GM23248 (cell line): ENCODE measurements around the gene TMEM266. TPM values are rescaled to one million over a fixed set of nuclear protein-coding genes. Genes with fewer than 3 reads are reported as not detected.
A peak's percentile ranks its signal among the peaks of the same experiment; 100 is the strongest.

ENCODE experiments used
- DNase-seq: peaks from one replicate; pipeline ENCODE4 v3.0.0-alpha.2; 2015
- H2AFZ ChIP-seq: fragments of 200-600 bp; sonication (generic); 2 replicates; pipeline ENCODE4 v1.6.1; 2016; ENCODE audit warnings: antibody characterized with exemption
- H3F3A ChIP-seq: fragments of 200-600 bp; sonication (generic); 2 replicates; pipeline ENCODE4 v1.6.1; 2016; ENCODE audit warnings: mild to moderate bottlenecking, antibody characterized with exemption, mixed run types; ENCODE audit not compliant: insufficient read depth
- H3K27ac ChIP-seq: fragments of 200-600 bp; sonication (generic); 2 replicates; pipeline ENCODE4 v1.5.1; 2016; ENCODE audit warnings: mild to moderate bottlenecking
- H3K27me3 ChIP-seq: fragments of 200-600 bp; sonication (generic); replicated peaks from 2 replicates; pipeline ENCODE4 v1.6.1; 2016; ENCODE audit warnings: mild to moderate bottlenecking; ENCODE audit not compliant: insufficient read depth
- H3K36me3 ChIP-seq: fragments of 200-600 bp; sonication (generic); 2 replicates; pipeline ENCODE4 v1.6.1; 2016; ENCODE audit warnings: low read depth, mild to moderate bottlenecking
- H3K4me1 ChIP-seq: fragments of 200-600 bp; sonication (generic); 2 replicates; pipeline ENCODE4 v1.6.1; 2016; ENCODE audit warnings: mild to moderate bottlenecking; ENCODE audit not compliant: insufficient read depth
- H3K4me2 ChIP-seq: fragments of 200-600 bp; sonication (generic); one replicate; pipeline ENCODE4 v1.6.1; 2016; ENCODE audit warnings: mild to moderate bottlenecking; ENCODE audit not compliant: unreplicated experiment
- H3K4me3 ChIP-seq: fragments of 200-600 bp; sonication (generic); 2 replicates; pipeline ENCODE4 v1.5.1; 2016; ENCODE audit warnings: mild to moderate bottlenecking
- H3K79me2 ChIP-seq: fragments of 200-600 bp; sonication (generic); 2 replicates; pipeline ENCODE4 v1.6.1; 2016; ENCODE audit warnings: mild to moderate bottlenecking; ENCODE audit not compliant: insufficient read depth
- H3K9ac ChIP-seq: fragments of 200-600 bp; sonication (generic); 2 replicates; pipeline ENCODE4 v1.6.1; 2016; ENCODE audit warnings: mild to moderate bottlenecking
- H3K9me2 ChIP-seq: fragments of 200-600 bp; sonication (generic); 2 replicates; pipeline ENCODE4 v1.6.1; 2016; ENCODE audit warnings: mixed run types, mild to moderate bottlenecking, moderate library complexity; ENCODE audit not compliant: insufficient read depth
- H3K9me3 ChIP-seq: fragments of 200-600 bp; sonication (generic); one replicate; pipeline ENCODE4 v1.6.1; 2017; ENCODE audit warnings: low read depth
- H4K20me1 ChIP-seq: fragments of 200-600 bp; sonication (generic); 2 replicates; pipeline ENCODE4 v1.6.0; 2016; ENCODE audit not compliant: insufficient read depth
- EZH2 ChIP-seq: fragments of 200-600 bp; sonication (generic); IDR thresholded peaks from 2 replicates; pipeline ENCODE4 v1.6.1; 2018; ENCODE audit warnings: antibody characterized with exemption, mild to moderate bottlenecking; ENCODE audit not compliant: insufficient read depth, poor library complexity, severe bottlenecking
- EZH2phosphoT487 ChIP-seq: fragments of 200-600 bp; sonication (generic); IDR thresholded peaks from 2 replicates; pipeline ENCODE4 v1.6.1; 2018; ENCODE audit warnings: antibody characterized with exemption, moderate library complexity, mild to moderate bottlenecking, low read depth; ENCODE audit not compliant: insufficient read depth
- WGBS, 2 experiments: methylation state at CpG; one replicate each; pipeline ENCODE4 v1.1.6; 2015 to 2017; ENCODE audit warnings: low lambda C conversion rate in 2 of 2, low coverage in 1 of 2; ENCODE audit errors: missing lambda C conversion rate in 2 of 2; 5-methylcytosine and 5-hydroxymethylcytosine counted together
- in situ Hi-C: fragments of 300-500 bp; cut with MboI; formaldehyde crosslinking; loops from 2 replicates; pipeline ENCODE4 v1.15.0; 2020
- polyA plus RNA-seq: library from polyadenylated mRNA; unstranded; fragments of >200 nt; fragmentation: Nextera tagmentation; extraction: Ambion mirVana; gene quantifications from 2 replicates; pipeline ENCODE4 v1.2.1, GENCODE V29; 2016
- total RNA-seq: library from RNA; depleted of rRNA; stranded (reverse); fragments of >200 nt; shearing (Covaris generic); gene quantifications from 2 replicates; pipeline ENCODE4 v1.2.3, GENCODE V29; 2014

TMEM266 gene
- total and polyA plus RNA-seq, 2 experiments from 2014 or later: not detected

DNA sequence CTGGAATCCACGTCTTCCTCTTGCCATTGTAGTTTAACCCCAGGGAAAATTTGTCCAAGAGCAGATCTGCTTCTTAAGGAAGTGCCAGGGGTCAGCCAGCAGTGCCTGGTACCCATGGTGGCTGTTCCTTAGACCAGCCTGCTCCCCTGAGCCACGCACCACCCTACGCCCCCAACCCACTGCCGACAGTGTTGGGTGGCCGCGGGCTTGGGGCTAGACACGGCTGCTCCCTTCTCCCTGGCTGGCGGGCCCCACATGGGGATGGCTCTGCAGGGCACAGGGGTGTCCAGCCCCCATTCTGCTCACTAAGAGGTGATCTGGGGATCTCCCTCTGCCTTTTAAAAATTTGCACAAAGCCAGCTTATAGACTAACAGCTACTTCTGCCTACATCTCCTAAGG lies 104.8 kb downstream of the TMEM266 start:
- no peak for TF ChIP-seq EZH2
- TF ChIP-seq EZH2phosphoT487: no peak

GRCh38 chr15:76165951-76166350 lies 106.2 kb downstream of the TMEM266 start:
- Histone ChIP-seq H3K9me2 (no peaks in the 10 kb centered on the region), H3K9me3 (no peaks in the 10 kb centered on the region), H3K4me3 (no peak overlapping the region), H3K4me1 (peaks cover 25% of the 10 kb centered on the region), H4K20me1 (no peaks in the 10 kb centered on the region), H3K9ac (no peak overlapping the region), H3K27me3 (no peaks in the 10 kb centered on the region), H2AFZ (no peak overlapping the region), H3K27ac (no peak overlapping the region), H3F3A (peaks cover 7% of the 10 kb centered on the region), H3K4me2 (no peak overlapping the region), H3K79me2 (no peaks in the 10 kb centered on the region), H3K36me3 (no peaks in the 10 kb centered on the region)
- TF ChIP-seq EZH2 (no peak), EZH2phosphoT487 (no peak)
- DNase-seq: no peak
- in situ Hi-C loops: no loop called here
- WGBS, 2 experiments: 92 to 94% methylated on average over 13 to 15 of the region's 15 CpGs

More for the DNA sequence above, 104.8 kb downstream of the TMEM266 start:
- Histone ChIP-seq H3K9me2 (no peaks in the 10 kb centered on the region), H3K27ac (no peak overlapping the region), H3K36me3 (no peaks in the 10 kb centered on the region), H3K4me1 (peaks cover 12% of the 10 kb centered on the region), H4K20me1 (no peaks in the 10 kb centered on the region), H3F3A (peaks cover 5% of the 10 kb centered on the region), H3K9me3 (no peaks in the 10 kb centered on the region), H3K79me2 (no peaks in the 10 kb centered on the region), H3K4me3 (no peak overlapping the region), H2AFZ (no peak overlapping the region), H3K4me2 (no peak overlapping the region), H3K27me3 (no peaks in the 10 kb centered on the region), H3K9ac (no peak overlapping the region)
- no peak for DNase-seq
- in situ Hi-C loops: no loop called here
- 93 to 96% methylated on average over 8 of the region's 8 CpGs for WGBS, 2 experiments

DNA sequence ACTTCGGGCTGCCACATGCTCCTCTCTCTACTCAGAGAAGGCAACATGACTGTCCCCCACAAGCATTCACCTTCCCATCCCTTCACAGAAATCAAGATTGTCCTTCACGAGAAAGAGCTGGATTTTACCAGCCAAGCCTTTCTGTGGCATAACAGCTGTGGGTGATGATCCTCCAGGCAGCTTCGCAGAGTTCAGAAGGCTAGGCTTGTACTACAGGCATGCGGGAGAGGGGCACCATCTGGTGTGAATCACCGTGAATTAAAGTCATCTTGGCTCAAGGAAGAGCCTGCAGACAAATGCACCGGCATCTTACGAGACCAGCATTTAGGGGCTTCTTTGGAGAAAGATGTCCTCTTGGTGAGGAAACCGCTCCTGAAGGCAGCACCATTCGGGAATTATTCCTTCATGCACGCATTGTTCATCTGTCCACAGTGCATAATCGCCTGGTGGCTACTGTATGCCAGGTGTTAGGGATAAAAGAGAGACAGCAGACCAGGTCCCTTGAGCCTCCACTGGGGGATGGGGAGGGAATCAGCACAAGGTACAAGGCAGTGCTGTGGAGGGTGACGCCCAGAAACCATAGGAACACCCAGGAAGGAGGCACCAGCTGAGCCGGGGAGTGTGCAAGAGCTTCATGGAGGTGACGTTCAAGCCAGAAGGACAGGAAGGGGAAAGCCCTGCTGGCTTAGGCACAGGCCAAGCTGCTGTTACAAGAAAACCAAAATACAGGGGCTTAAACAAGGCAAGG lies 108.6 kb downstream of the TMEM266 start:
- no peaks in the 10 kb centered on the region for H3K9me3 ChIP-seq
- H3K27ac ChIP-seq: no peak overlapping the region
- no peaks in the 10 kb centered on the region for H3K27me3 ChIP-seq
- H3K4me1 ChIP-seq: peaks cover 17% of the 10 kb centered on the region
- no peak for TF ChIP-seq EZH2phosphoT487
- TF ChIP-seq EZH2: no peak
- H2AFZ ChIP-seq: 0 out of 2 replicates have a peak overlapping the region, but pooled peaks have one; percentile 1
- H4K20me1 ChIP-seq: no peaks in the 10 kb centered on the region
- in situ Hi-C loops: no loop called here
- no peaks in the 10 kb centered on the region for H3K79me2 ChIP-seq
- H3F3A ChIP-seq: peaks cover 7% of the 10 kb centered on the region
- DNase-seq: peak; percentile 48
- H3K36me3 ChIP-seq: no peaks in the 10 kb centered on the region
- 56% methylated on average over 14 of the region's 14 CpGs for WGBS, 2 experiments
- H3K9ac ChIP-seq: no peak overlapping the region
- H3K4me3 ChIP-seq: no peak overlapping the region
- H3K9me2 ChIP-seq: no peaks in the 10 kb centered on the region
- H3K4me2 ChIP-seq: no peak overlapping the region

- Histone ChIP-seq H3K27ac (no peak overlapping the region), H3K4me3 (no peak overlapping the region), H3K27me3 (no peaks in the 10 kb centered on the region), H2AFZ (peak overlapping the region; percentile 42), H3K4me1 (peaks cover 17% of the 10 kb centered on the region), H3F3A (peaks cover 7% of the 10 kb centered on the region), H3K4me2 (no peak overlapping the region), H3K9me2 (no peaks in the 10 kb centered on the region), H4K20me1 (no peaks in the 10 kb centered on the region), H3K9me3 (no peaks in the 10 kb centered on the region), H3K79me2 (no peaks in the 10 kb centered on the region), H3K9ac (no peak overlapping the region), H3K36me3 (no peaks in the 10 kb centered on the region)
- TF ChIP-seq EZH2phosphoT487: no peak
- no peak for TF ChIP-seq EZH2
- 85 to 90% methylated on average over 4 of the region's 4 CpGs for WGBS, 2 experiments
- in situ Hi-C loops: no loop called here
- peak; percentile 64 for DNase-seq
These were observed 109.2 kb downstream of the TMEM266 start for GRCh38 chr15:76169018-76169417.
